Upper lobe of left lung (tissue), 6 donors: Measurements from ENCODE around the gene TMC6. TPM values are rescaled to one million over a fixed set of nuclear protein-coding genes. Genes with fewer than 3 reads are reported as not detected.

Source experiments
- ATAC-seq, 2 donors: fragments of 200-7000 bp; cut with Tn5 transposase; one replicate each; pipeline ENCODE4 v1.9.1; 2022; ENCODE audit warnings: mild to moderate bottlenecking in 2 of 2, moderate library complexity in 2 of 2; ENCODE audit not compliant: low FRiP score in 2 of 2
- DNase-seq, 2 donors: peaks; one replicate each; pipeline ENCODE4 v3.0.0-alpha.2; 2019 to 2020
- H3K27ac ChIP-seq, 4 donors: fragments of 200-600 bp; sonication (generic); one replicate each; pipeline ENCODE4 v1.5.1; 2016 to 2019
- H3K27me3 ChIP-seq, 4 donors: fragments of 200-600 bp; sonication (generic); one replicate each; pipeline ENCODE4 v1.5.1; 2017 to 2019
- H3K36me3 ChIP-seq, 4 donors: fragments of 200-600 bp; sonication (generic); one replicate each; pipeline ENCODE4 v1.5.1; 2016 to 2019
- H3K4me1 ChIP-seq, 4 donors: fragments of 200-600 bp; sonication (generic); one replicate each; pipeline ENCODE4 v1.5.1; 2018 to 2019
- H3K4me3 ChIP-seq, 4 donors: fragments of 200-600 bp; sonication (generic); one replicate each; pipeline ENCODE4 v1.5.1; 2017 to 2019; ENCODE audit warnings: mild to moderate bottlenecking in 2 of 4, moderate library complexity in 1 of 4
- H3K9me3 ChIP-seq, 4 donors: fragments of 200-600 bp; sonication (generic); one replicate each; pipeline ENCODE4 v1.5.1; 2018 to 2019
- CTCF ChIP-seq, 6 experiments: fragments of 450-650 bp in 4 of 6; fragments of 200-600 bp in 2 of 6; sonication (generic) in 2 of 6; IDR thresholded peaks; one replicate each; pipeline ENCODE4 v1.5.1; 2016 to 2019; ENCODE audit warnings: antibody characterized with exemption in 6 of 6
- EP300 ChIP-seq, 4 donors: sonication (generic); formaldehyde crosslinking; IDR thresholded peaks; one replicate each; pipeline ENCODE4 v1.5.1; 2017; ENCODE audit warnings: antibody characterized with exemption in 4 of 4, control low read depth in 2 of 4
- POLR2A ChIP-seq, 4 donors: fragments of 450-650 bp; IDR thresholded peaks; one replicate each; pipeline ENCODE4 v1.5.1; 2016 to 2017; ENCODE audit warnings: antibody characterized with exemption in 4 of 4, mild to moderate bottlenecking in 2 of 4
- POLR2AphosphoS5 ChIP-seq, 2 donors: sonication (generic); formaldehyde crosslinking; IDR thresholded peaks; one replicate each; pipeline ENCODE4 v1.5.1; 2017; ENCODE audit warnings: antibody characterized with exemption in 2 of 2
- WGBS, 2 donors: methylation state at CpG; one replicate each; pipeline ENCODE4 v1.1.5; 2017 to 2018; 5-methylcytosine and 5-hydroxymethylcytosine counted together
- total RNA-seq, 6 donors: library from RNA; depleted of rRNA in 4 of 6; stranded (reverse); fragments of >200 nt in 4 of 6; gene quantifications; one replicate each; pipeline versions ENCODE4 v1.1.0 to v1.2.1, GENCODE V29; 2016 to 2021
- donor health status: DM: no; HTN: no; CAD: no; lungs with moderate emphysema.
- donor health status: DM: no; HTN: yes; CAD: no; lungs with severe emphysema.

The TMC6 gene
- total RNA-seq, 6 donors from 2014 or later = 51.4 to 216 (median 195) TPM

GRCh38 chr17:78131172-78132083, 2.9 kb upstream of the TMC6 start:
- TF ChIP-seq EP300 (IDR thresholded peaks at IDR 0.05) (no peak), POLR2AphosphoS5 (IDR thresholded peaks at IDR 0.05) (no peak), POLR2A (IDR thresholded peaks at IDR 0.05) (no peak), CTCF (IDR thresholded peaks at IDR 0.05) (no peak)
- ATAC-seq (no peak), DNase-seq (peak; percentile 34 to 89)
- H3K36me3 ChIP-seq = peaks cover 0 to under 1% (median 0%) of the 10 kb centered on the region in 4 donors
- WGBS, 2 donors = 46 to 74% methylated on average over 10 to 51 of the region's 74 CpGs
- peaks cover 54 to 73% (median 67%) of the 10 kb centered on the region in 4 donors for H3K4me1 ChIP-seq
- H3K4me3 ChIP-seq = peak overlapping the region; percentile 8 to 53 (median 49)
- H3K9me3 ChIP-seq = no peaks in the 10 kb centered on the region
- H3K27ac ChIP-seq = peak overlapping the region; percentile 88 to 96 (median 90)
- no peaks in the 10 kb centered on the region for H3K27me3 ChIP-seq

GRCh38 chr17:78130437-78131101, 2.0 kb upstream of the TMC6 start, which contains the start of gene TMC8:
Gene TMC8 (plus strand): TSS chr17:78130771. CDS start chr17:78131589, 818 bp downstream.
- no peaks in the 10 kb centered on the region for H3K9me3 ChIP-seq
- WGBS, 2 donors = 36 to 50% methylated on average over 2 to 10 of the region's 10 CpGs
- H3K27ac ChIP-seq = peak within 1 kb of the TSS; percentile 88 to 96 (median 90)
- peaks cover 62 to 81% (median 76%) of the 10 kb centered on the region in 4 donors for H3K4me1 ChIP-seq
- ATAC-seq (peak; percentile 2 to 40), DNase-seq (peak; percentile 73 to 75)
- peak within 1 kb of the TSS in 3 of 4 donors; percentile 47 to 53 (median 51) for H3K4me3 ChIP-seq
- TF ChIP-seq CTCF (IDR thresholded peaks at IDR 0.05) = no peak
- TF ChIP-seq POLR2AphosphoS5 (IDR thresholded peaks at IDR 0.05) = peak in 1 of 2 donors; percentile 76
- no peak for TF ChIP-seq EP300 (IDR thresholded peaks at IDR 0.05)
- TF ChIP-seq POLR2A (IDR thresholded peaks at IDR 0.05) = peak in 1 of 4 donors; percentile 59
- H3K27me3 ChIP-seq = no peaks in the 10 kb centered on the region
- H3K36me3 ChIP-seq = peaks cover 0 to 9% (median 3%) of the 10 kb centered on the region in 4 donors

- H3K27me3 ChIP-seq = no peaks in the 10 kb centered on the region
- peaks cover 2 to 13% (median 8%) of the 10 kb centered on the region in 4 donors for H3K36me3 ChIP-seq
- 23 to 51% methylated on average over 4 to 5 of the region's 5 CpGs for WGBS, 2 donors
- H3K9me3 ChIP-seq = no peaks in the 10 kb centered on the region
- peak overlapping the region in 2 of 4 donors; percentile 6 to 51 for H3K4me3 ChIP-seq
- DNase-seq (no peak), ATAC-seq (no peak)
- H3K4me1 ChIP-seq = peaks cover 65 to 86% (median 81%) of the 10 kb centered on the region in 4 donors
- TF ChIP-seq CTCF (IDR thresholded peaks at IDR 0.05) = no peak
- TF ChIP-seq POLR2AphosphoS5 (IDR thresholded peaks at IDR 0.05) = no peak
- TF ChIP-seq EP300 (IDR thresholded peaks at IDR 0.05) = no peak
- TF ChIP-seq POLR2A (IDR thresholded peaks at IDR 0.05) = no peak
- peak overlapping the region; percentile 88 to 96 (median 90) for H3K27ac ChIP-seq
These were observed 1.5 kb upstream of the TMC6 start for GRCh38 chr17:78130090-78130436.

GRCh38 chr17:78129351-78130089, 965 bp upstream of the TMC6 start:
- Histone ChIP-seq H3K27ac (peak overlapping the region; percentile 88 to 96 (median 90)), H3K27me3 (no peaks in the 10 kb centered on the region), H3K4me1 (peaks cover 70 to 91% (median 85%) of the 10 kb centered on the region in 4 donors), H3K9me3 (no peaks in the 10 kb centered on the region), H3K36me3 (peaks cover 4 to 17% (median 13%) of the 10 kb centered on the region in 4 donors), H3K4me3 (peak overlapping the region in 2 of 4 donors; percentile 78 to 85)
- TF ChIP-seq EP300 (IDR thresholded peaks at IDR 0.05) (no peak), POLR2AphosphoS5 (IDR thresholded peaks at IDR 0.05) (no peak), POLR2A (IDR thresholded peaks at IDR 0.05) (no peak), CTCF (IDR thresholded peaks at IDR 0.05) (no peak)
- no peak for ATAC-seq
- peak in 1 of 2 donors; percentile 42 for DNase-seq
- WGBS, 2 donors = 72 to 76% methylated on average over 4 of the region's 4 CpGs
